ENCODE results near the gene OR2F2.

Gene OR2F2

DNA sequence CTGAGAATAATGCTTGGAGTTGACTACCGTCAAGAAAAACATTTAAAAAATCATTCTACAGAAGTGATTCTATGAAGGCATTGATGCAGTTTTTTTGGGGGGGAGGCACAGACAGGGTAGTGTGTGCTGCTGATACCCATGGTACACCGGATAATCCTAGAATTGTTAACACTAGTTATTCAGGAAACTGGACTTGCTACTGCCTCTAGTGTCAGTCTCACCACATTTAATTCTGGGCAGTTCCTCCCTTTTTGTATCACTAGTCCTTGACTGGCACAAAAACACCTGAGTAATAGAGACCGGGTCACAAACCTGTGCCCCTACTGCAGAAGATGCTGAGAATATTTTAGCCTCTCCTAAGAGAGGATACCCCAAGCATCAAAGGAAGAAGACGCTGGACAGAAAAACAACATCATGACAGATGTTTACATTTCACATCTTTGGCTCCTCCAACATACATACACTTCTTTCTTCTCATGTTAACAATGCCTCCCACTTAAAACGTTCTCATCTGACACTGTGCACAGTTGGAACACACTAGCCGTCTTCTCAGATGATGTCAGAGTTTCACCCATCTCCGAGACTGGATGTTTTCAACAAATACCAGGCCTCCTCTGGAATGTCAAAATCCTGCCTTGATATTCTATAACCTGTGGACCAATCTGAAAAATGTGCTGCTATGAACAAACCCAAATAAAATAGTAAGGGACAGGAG, 19.9 kb upstream of the OR2F2 start:
- DNase-seq: no peak

DNA sequence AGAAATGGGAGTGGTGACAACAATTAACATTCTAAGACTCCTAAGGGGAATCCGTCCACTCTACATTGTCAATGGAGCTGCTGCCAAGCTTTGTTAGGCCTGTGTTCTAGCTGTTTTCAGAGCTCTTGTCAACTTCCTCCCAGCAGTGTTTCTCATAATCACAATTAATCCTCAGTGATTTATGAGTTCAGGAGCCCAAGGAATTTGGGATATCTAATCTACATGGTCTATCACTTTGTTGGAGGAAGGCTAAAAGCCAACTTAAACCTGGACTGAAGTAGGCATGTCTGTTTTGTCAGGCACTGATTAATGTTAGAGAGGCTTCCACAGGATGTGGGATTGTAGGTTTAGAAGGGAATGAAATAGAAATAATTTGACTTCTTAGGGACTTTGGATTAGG, 10.2 kb upstream of the OR2F2 start:
- no peak for DNase-seq

DNA sequence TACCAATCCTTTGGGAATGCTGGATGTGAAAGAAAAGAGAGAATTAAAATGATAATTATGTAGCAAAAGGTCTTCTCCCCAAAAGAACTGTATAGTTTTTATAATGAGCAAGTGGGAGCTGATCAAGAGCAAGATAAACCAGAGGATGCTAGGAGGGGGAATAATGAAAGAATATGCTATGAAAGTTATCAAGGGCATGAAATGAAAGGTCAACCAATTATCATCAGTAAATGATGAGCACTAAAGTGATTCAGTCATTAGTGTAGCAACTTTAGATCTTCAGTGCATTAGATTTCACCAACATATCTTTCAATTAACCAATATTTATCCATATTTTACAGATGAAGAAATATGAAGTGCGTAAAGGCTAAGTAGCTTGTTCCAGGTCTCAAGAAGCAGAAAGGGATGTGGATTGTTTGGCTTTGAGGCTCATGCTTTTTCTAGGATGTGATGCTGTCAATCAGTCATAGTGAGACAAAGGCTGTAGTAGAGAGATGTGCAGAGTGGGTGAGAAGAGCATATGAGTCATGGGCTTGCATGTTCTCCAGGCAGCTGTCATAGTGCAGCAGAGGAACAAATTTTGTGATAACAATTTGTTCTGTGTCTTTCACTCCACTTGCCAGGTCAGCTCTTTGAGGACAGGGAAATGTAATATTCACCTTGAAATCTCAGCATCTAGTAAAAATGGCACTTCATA, 5.7 kb upstream of the OR2F2 start:
- DNase-seq: no peak

DNA sequence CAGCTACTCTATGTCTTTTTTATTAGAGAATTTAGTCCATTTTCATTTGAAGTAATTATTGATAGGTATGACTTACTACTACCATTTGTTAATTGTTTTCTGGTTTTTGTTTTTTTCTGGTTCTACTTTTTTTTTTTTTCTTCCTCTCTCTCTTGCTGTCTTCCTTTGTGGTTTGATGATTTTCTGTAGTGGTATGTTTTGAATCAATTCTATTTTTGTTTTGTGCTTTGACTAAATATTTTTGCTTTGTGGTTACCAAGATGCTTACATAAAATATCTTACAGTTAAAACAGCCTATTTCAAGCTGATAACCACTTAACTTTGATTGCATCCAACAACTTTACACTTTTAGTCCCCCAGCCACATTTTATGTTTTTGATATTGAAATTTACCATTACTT, 3.3 kb upstream of the OR2F2 start:
- DNase-seq: no peak

DNA sequence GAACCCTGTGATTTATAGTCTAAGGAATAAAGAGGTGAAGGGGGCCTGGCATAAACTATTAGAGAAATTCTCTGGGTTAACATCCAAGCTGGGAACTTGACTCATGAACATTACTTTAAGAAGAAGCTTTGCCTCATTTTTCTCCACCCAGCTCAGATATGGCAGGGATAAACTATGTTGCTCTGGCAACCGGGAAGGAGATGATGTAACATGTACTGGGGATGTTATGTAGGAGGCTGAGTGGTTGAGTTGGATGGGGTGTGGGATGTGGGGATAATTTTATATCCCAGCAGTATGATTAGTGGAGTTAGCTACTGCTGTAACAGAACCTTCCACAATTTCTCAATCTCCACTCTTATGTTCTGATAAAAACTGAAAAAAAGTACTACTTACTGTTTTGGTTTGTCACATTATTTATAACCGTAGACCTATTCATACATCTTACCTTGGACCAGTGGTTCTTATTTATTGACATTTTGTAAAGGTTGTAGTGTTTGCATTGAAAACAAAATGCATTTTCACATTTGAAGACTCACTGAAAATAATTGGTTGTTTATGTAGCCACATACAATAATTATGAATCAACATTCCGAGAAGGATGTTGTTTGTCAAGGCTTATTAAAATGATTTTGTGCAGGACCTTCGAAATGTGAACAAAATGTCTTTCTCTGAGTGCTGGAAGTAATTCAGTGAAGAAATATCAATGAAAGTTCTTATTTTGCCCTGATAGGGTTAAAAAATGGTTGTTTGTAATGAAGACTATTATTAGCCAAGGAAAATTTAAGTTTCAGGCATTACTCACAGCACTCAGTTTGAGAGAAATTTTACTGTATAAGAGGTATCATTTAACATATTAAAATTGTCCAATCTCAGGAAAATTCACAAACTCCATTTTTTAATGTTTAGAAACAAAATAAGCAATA, 1.3 kb downstream of the OR2F2 start:
- no peak for DNase-seq

DNA sequence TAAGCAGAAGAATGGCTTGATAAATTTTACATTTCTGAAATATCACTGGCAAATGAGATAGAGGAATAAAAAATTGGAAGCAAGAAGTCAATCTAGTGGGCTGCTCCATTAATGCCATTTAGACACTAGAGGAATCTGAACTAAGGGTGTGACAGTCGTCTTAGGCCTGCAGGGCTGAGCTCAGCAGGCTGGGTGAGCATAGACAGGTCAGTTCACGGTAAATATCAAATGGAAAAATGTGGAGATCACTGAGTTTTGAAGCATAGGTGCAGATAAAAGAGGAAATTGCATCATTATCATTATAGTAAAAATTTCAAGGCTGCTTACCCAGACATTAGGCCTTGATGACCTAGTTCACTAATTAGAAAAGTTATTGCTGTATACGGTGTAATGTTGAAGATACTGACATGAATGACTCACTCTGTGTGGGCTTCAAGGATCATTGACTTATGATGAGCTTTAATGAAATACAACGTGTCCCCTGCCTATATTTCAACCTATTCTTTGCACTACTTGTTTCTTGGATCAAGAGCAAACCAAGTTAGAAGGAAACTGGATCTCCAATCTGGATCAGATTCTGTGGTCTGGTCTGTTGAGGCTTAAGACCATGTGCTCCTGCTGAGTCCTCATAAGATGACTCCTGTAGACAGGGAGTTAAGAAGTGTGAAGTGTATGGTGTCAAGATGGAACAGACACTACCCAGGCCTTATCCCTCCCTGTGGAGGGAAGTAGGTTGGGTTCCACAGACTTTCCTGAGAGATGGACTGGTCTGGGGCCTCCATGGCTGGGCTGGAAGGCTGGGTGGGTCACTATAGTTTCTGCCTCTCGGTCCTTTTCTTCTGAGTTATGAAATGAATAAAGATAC, 3.6 kb downstream of the OR2F2 start:
- DNase-seq: no peak

DNA sequence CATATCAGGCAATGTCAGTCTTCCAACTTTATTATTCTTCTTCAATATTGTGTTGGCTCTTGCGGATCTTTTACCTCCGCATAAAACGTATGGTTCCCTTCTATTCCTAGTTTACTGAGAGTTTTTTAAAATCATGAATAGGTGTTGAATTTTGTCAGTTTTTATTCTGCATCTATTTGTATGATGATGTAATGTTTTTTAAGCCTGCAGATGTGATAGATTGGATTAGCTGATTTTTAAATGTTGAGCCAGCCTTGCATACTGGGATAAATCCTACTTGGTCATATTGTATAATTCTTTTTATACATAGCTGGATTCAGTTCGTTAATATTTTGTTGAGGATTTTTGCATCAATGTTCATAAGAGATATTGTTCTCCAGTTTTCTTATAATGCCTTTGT, 10.4 kb downstream of the OR2F2 start:
- no peak for DNase-seq

DNA sequence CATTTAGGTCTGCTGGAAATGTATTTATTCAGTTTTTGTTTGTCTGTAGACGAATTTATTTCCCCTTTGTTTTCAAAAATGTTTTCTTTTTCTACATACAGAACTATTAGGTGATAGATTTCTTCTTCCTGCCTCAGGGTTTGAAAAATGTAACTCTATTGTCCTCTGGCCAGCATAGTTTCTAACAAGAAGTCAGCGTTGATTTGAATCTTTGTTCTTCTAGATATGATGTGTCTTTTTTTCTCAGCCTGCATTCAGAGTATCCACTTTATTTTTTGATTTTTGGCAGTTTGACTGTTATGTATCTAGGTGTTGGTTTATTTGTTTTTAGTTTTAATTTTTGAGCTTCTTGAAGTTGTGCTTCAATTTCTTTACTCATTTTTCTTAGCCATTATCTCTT, 12.1 kb downstream of the OR2F2 start:
- no peak for DNase-seq

DNA sequence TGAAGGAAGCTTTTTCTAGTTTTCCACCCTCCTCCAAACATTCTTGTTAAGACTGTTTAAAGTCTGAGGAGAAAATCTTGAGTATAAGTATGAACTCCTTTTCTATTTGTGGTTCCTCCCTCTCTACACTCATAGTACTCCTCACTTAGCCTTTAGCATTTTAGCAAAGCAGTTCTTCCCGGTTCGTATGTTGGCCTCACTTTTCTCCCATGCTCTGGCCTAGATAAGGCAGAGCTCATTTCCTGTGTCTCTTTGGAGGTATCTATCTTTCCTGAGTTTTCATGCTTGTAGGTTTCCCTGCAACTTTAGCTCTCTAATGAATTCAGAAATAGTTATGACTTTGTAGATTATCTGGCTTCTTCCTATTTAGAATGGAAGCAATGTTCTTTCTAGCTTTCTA, 13.7 kb downstream of the OR2F2 start:
- no peak for DNase-seq

DNA sequence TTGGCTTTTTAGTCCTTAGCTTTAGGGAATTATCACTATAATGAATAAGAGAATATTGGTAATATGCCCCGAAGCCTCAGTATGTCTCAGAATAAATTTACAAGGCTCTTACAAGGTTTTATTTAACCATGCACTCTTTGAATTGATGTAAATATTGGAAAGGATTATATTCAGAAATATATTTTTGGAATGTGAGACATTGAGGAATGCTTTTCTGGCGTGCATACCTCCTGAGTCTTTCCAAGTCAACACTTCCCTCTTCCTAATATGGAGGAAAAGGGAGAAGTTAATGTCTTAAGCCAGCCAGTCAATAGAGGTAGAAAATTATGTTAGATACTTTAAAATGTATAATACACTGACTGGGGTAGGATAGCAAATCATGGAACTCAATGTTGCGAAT, 18.4 kb downstream of the OR2F2 start:
- no peak for DNase-seq

DNA sequence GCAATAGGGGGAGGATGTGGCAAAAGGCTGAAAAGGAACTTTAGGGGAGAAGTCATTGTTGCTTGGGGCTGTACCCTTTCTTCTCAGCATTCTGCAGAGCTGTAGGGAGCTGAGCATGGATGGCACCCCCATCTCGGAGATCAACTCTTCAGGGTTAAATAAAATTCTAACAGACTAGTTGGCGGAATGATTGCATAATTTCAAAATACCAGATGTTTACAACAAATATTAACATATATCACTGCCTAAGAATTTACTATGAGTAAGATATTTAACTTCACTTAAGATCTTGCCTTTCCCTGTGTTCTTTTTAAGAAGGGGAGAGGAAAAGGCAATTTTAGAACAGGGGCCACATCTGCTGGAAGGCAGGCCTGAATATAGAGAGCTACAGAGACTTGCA, 19.1 kb downstream of the OR2F2 start:
- no peak for DNase-seq

DNA sequence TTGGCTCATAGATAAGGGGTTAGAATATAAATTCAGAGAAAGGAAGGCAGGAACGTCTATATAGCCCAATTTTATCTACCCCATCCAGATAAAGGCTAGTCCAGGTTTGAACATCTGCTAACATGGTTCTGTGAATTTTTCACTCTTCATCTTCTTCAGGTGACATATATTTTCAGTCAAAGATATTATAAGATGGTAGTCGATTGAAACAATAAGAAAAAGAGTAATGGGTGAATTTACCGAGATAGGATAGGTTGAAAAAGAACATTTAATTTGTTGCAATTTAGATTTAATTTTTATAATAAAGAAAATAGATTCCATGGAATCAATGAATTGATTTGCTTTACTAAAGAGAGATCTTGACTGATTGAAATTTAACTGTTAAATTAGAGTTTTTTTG, 19.5 kb downstream of the OR2F2 start, which contains the start of gene OR2F1:
Gene OR2F1, plus strand, starts transcription at position 301 of the 400 bp plus-strand sequence. CDS start 5,127 bp downstream, outside the sequence.
- DNase-seq: no peak

DNA sequence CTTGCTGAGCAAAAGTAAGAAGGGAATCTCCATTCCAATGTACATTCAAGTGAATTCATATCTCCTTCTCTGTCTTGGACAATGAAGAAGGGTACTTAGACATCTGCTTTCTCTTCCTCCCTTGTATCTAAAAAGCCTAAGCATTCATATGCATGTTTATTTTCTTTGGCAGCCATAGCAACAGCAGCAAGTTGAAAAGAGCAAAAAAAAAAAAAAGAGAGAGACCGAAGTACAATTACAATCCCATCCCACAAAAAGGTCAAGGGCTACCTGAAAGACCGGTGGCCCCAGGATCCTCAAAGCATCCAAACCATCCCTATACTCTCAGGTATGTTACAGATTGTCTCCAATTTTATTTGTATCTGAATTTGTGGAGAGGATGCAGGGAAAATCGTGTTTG, 23.7 kb downstream of the OR2F2 start:
- DNase-seq: no peak

DNA sequence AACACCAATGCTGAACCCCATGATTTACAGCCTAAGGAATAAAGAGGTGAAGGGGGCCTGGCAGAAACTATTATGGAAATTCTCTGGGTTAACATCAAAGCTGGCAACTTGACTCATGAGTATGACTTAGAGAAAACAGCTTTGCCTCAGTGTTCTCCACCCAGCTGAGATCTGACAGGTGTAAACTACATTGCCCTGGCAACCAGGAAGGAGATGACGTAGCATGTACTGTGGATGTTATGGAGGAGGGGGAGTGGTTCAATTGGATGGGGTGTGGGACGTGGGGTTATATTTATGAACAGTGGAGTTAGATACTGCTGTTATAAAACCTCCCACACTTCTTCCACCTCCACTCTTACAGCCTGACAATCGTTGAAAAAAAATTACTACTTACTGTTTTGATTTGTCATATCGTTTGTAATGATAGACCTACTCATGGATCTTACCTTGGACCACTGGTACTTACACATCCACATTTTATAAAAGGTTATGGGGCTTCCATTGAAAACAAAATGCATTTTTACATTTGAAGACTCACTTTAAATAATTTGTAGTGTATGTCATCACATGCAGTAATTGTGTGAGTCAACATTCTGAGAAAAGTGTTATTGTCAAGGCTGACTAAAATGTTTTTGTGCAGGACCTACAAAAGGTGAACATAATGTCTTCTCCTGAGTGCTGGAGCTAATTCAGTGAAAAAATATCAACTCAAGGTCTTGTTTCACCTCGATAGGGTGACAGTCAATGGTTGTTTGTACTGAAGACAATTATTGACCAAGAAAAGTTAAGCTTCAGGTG, 26.0 kb downstream of the OR2F2 start:
- no peak for DNase-seq

DNA sequence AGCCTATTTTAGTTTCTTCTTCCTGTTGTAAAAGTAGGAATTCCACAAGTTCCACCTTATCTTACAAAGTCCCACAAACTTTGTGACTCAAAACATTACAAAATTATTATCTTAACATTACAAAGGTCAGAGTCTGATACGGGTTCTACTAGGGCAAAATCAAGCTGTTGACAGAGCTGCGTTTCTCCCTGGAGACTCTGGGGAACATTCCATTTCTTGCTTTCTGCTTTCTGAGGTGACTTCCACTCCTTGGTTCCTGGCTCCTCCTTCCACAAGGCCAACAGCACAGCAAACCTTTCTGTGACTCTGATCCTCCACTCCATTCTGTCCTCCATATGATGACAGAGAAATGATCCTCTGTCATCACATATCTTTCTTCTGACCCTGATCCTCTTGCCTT, 30.2 kb downstream of the OR2F2 start:
- DNase-seq: no peak

DNA sequence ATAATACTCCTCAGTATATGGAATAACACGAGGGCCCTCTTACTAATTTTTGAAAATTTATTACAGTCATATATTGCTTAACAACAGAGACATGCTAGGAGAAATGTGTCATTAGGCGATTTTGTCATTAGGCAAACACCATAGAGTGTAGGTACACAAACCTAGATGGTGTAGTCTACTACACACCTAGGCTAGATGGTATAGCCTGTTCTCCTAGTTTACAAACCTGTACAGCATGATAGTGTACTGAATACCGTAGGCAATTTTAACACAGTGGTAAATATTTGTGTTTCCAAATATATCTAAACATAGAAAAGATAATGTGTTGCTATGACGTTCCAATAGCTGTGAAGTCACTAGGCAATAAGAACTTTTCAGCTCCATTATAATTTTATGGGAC, 32.4 kb downstream of the OR2F2 start:
- no peak for DNase-seq

DNA sequence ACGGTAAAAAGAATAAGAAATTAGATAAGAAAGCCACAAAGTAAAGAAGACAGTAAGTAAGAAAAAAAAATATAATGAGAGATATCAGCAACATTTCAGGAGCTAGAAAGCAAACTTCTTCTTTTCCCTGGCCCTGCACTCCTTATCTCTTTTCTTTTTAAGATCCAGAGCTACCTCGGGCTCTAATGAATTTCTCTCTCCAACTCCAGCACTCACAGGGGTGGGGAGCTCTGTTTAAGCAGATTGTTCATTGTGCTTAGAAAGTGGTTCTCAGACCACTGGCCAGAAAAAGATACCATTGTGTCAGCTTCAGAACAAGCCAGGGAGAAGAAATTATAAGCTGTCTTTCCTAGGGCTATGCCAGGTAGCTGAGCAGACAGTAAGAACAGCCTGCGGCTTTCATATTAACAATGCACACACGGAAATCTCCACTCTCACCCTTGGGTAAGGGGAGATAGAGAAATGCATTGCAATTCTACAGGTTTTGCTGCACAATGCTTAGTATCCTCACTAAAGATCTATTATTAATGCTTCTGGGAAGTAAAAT, 38.9 kb downstream of the OR2F2 start:
- no peak for DNase-seq

DNA sequence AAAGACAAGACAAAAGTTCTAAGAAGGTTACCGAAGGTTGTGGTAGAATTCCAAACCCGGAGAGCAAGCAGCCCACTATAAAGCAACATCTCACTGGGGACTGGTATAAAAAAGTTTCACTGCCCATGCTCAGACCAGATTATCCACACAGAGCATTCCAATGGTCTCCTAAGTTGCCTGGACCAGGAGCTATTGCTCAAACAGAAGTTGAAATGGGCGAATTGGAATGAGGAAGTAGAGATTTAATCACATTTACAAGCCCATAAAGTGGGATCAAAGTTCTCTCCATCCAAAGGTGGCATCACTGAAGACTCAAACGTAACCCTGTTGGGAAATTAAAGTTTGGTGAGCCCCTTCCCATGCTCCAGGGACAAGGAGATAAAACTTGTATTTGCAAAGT, 39.4 kb downstream of the OR2F2 start:
- DNase-seq: no peak

DNA sequence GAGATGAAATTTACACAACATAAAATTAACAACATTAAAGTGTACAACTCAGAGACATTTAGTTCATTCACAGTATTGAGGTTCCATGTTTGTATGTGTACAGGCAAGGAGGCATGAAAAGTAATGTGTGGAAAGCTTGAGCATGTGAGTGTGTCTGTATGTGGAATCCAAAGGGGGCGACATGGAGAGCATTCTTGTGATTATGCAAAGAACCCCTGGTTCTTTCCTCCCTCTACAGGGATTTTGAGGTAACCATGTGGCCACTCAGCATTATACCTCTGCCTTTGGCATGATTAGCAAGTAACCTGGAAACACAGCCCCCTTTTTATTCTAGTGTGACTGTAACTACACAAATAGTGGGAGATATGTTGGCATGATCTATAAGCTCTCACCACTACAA, 40.6 kb downstream of the OR2F2 start:
- DNase-seq: no peak

DNA sequence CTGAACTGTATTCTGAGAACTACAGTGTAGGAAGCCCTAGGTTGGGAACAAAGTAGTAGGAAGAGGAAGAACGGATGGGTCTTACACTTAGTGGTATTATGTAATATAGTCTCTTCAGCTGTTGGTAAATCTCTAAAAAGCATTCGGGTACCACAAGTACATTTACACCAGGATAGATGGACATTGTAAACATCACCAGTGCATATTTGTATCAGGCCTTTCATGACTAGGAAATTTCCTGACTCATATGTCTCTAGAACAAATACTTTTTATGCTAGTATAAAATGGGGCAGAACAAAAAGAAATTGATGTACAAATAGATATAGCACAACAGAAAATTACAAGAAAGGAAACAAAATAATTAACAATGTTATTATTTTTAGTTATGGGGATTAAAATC, 43.6 kb downstream of the OR2F2 start:
- no peak for DNase-seq

DNA sequence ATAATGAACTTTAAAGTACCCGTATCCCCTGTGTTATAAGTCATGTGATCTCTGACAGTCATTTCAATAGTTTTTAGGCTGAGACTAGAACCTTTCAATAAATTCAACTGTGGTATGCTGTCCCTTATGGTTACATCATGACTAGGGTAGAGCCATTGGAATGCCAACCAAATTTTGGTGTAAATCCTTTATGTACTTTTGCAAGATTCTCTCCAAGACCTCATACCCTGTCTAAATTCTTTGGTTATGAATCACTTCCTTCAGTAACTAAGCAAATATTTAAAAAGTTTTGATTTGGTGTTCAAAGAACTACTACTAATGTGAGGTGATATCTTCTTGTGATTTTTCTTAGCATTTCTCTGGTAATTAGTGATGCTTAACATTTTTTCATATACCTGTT, 44.3 kb downstream of the OR2F2 start:
- no peak for DNase-seq

DNA sequence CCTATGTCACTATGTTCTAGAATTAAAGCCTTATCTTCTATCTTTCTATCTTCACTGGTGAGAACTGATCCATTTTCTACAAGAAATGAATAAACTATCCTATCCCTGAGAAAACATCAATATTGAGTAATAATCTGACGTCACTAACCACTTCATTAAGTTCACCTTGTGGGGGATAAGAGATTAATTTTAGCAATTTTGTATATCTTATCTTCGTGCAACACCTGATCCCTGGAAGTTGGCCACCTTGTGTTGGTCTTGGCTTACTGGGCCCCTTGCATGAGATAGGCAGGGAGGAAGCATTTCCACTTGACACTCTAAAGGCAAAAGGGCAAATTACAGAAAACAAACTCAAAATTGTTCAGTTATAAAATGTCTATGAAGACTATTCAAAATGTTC, 45.0 kb downstream of the OR2F2 start:
- DNase-seq: no peak

Measured in CD4-positive, alpha-beta T cell treated with Interleukin-17A for 4 hours (primary cell).